Esophagus squamous epithelium (tissue), 5 donors: ENCODE results near the gene TSHR. TPM values are rescaled to one million over a fixed set of nuclear protein-coding genes. Genes with fewer than 3 reads are reported as not detected.
"Not testable (repeated sequence)": the region's sequence is repeated elsewhere in the genome, so short reads cannot be mapped to it uniquely, and the experiment has no call there.

Experiments
- DNase-seq: peaks from one replicate; lab custom pipeline; 2025; lab: John Stamatoyannopoulos, UW
- H3K27ac ChIP-seq, 4 donors: fragments of 200-600 bp; sonication (generic); one replicate each; pipeline ENCODE4 v1.5.1; 2016 to 2019; ENCODE audit warnings: mild to moderate bottlenecking in 1 of 4
- H3K27me3 ChIP-seq, 4 donors: fragments of 200-600 bp; sonication (generic); 1 replicate in 3 of 4; 2 replicates in 1 of 4; pipeline versions ENCODE4 v1.5.1 to v1.6.0; 2017 to 2021; ENCODE audit warnings: antibody characterized with exemption in 1 of 4
- H3K36me3 ChIP-seq, 3 donors: fragments of 200-600 bp; sonication (generic); one replicate each; pipeline ENCODE4 v1.5.1; 2016 to 2019
- H3K4me1 ChIP-seq, 3 donors: fragments of 200-600 bp; sonication (generic); one replicate each; pipeline ENCODE4 v1.5.1; 2017 to 2019
- H3K4me3 ChIP-seq, 4 donors: fragments of 200-600 bp; sonication (generic); 1 replicate in 3 of 4; 2 replicates in 1 of 4; pipeline ENCODE4 v1.5.1; 2016 to 2019; ENCODE audit warnings: mild to moderate bottlenecking in 2 of 4, moderate library complexity in 1 of 4
- H3K9me3 ChIP-seq, 3 donors: fragments of 200-600 bp; sonication (generic); one replicate each; pipeline ENCODE4 v1.5.1; 2016 to 2019
- CTCF ChIP-seq, 6 experiments: fragments of 450-650 bp in 4 of 6; fragments of 200-600 bp in 2 of 6; sonication (generic) in 2 of 6; IDR thresholded peaks; one replicate each; pipeline ENCODE4 v1.5.1; 2016 to 2019; ENCODE audit warnings: antibody characterized with exemption in 6 of 6, mild to moderate bottlenecking in 4 of 6, moderate library complexity in 4 of 6
- POLR2A ChIP-seq, 4 donors: fragments of 450-650 bp; IDR thresholded peaks; one replicate each; pipeline ENCODE4 v1.6.1; 2017; ENCODE audit warnings: antibody characterized with exemption in 4 of 4, mild to moderate bottlenecking in 4 of 4, moderate library complexity in 3 of 4
- WGBS, 2 donors: methylation state at CpG; one replicate each; pipeline ENCODE4 v1.1.5; 2018; 5-methylcytosine and 5-hydroxymethylcytosine counted together
- intact Hi-C: fragments of 100-400 bp; cut with DNase I; formaldehyde crosslinking; loops from one replicate; pipeline ENCODE4 v1.15.0; 2022
- total RNA-seq, 4 donors: library from RNA; depleted of rRNA; stranded (reverse); fragments of >200 nt; gene quantifications; one replicate each; pipeline ENCODE4 v1.1.0, GENCODE V29; 2016
- donor health status: DM: yes; HTN: yes; CAD: no.

Gene TSHR
- total RNA-seq, 4 donors from 2014 or later, result not detected

- Histone ChIP-seq H3K27me3 (no peaks in the 10 kb centered on the region), H3K4me1 (no peaks in the 10 kb centered on the region), H3K9me3 (no peaks in the 10 kb centered on the region), H3K36me3 (no peaks in the 10 kb centered on the region), H3K4me3 (no peak overlapping the region), H3K27ac (no peak overlapping the region)
- WGBS, 2 donors, result 75 to 76% methylated on average over 5 of the region's 5 CpGs
- intact Hi-C loops, result no loop called here
- TF ChIP-seq CTCF (IDR thresholded peaks at IDR 0.05) (no peak), POLR2A (IDR thresholded peaks at IDR 0.05) (no peak)
- DNase-seq, result no peak
Measured at GRCh38 chr14:81103443-81103842, 148.0 kb downstream of the TSHR start.

GRCh38 chr14:81105378-81105777 is 150.0 kb downstream of the TSHR start:
- DNase-seq, result no peak
- intact Hi-C loops, result no loop called here
- H3K4me3 ChIP-seq, result no peak overlapping the region
- H3K27me3 ChIP-seq, result no peaks in the 10 kb centered on the region
- no peaks in the 10 kb centered on the region for H3K9me3 ChIP-seq
- H3K36me3 ChIP-seq, result no peaks in the 10 kb centered on the region
- 55 to 88% methylated on average over 1 of the region's 1 CpG for WGBS, 2 donors
- no peaks in the 10 kb centered on the region for H3K4me1 ChIP-seq
- TF ChIP-seq CTCF (IDR thresholded peaks at IDR 0.05) (no peak), POLR2A (IDR thresholded peaks at IDR 0.05) (no peak)
- H3K27ac ChIP-seq, result no peak overlapping the region

- Histone ChIP-seq H3K4me3 (no peak overlapping the region), H3K4me1 (no peaks in the 10 kb centered on the region), H3K9me3 (no peaks in the 10 kb centered on the region), H3K36me3 (no peaks in the 10 kb centered on the region), H3K27ac (no peak overlapping the region), H3K27me3 (no peaks in the 10 kb centered on the region)
- TF ChIP-seq CTCF (IDR thresholded peaks at IDR 0.05) (no peak), POLR2A (IDR thresholded peaks at IDR 0.05) (no peak)
- intact Hi-C loops, result no loop called here
- 47 to 48% methylated on average over 1 of the region's 1 CpG for WGBS, 2 donors
- DNase-seq, result no peak
Measured at GRCh38 chr14:81105961-81106360, 150.5 kb downstream of the TSHR start.

GRCh38 chr14:81110186-81110585 is 154.8 kb downstream of the TSHR start:
- H3K36me3 ChIP-seq, result no peaks in the 10 kb centered on the region
- WGBS, 2 donors, result 80 to 85% methylated on average over 2 of the region's 2 CpGs

GRCh38 chr14:81113176-81113575 is 157.8 kb downstream of the TSHR start:
- TF ChIP-seq CTCF (IDR thresholded peaks at IDR 0.05) (no peak), POLR2A (IDR thresholded peaks at IDR 0.05) (no peak)
- H3K36me3 ChIP-seq, result no peaks in the 10 kb centered on the region
- no peak overlapping the region for H3K4me3 ChIP-seq
- intact Hi-C loops, result no loop called here
- DNase-seq, result no peak
- H3K4me1 ChIP-seq, result no peaks in the 10 kb centered on the region
- H3K27me3 ChIP-seq, result no peaks in the 10 kb centered on the region
- WGBS, 2 donors, result 67 to 78% methylated on average over 2 of the region's 2 CpGs
- no peaks in the 10 kb centered on the region for H3K9me3 ChIP-seq
- no peak overlapping the region for H3K27ac ChIP-seq

More at GRCh38 chr14:81110186-81110585, 154.8 kb downstream of the TSHR start:
- no peak overlapping the region for H3K27ac ChIP-seq
- no peak for TF ChIP-seq POLR2A (IDR thresholded peaks at IDR 0.05)
- no peak for TF ChIP-seq CTCF (IDR thresholded peaks at IDR 0.05)
- H3K4me1 ChIP-seq, result no peaks in the 10 kb centered on the region
- H3K27me3 ChIP-seq, result no peaks in the 10 kb centered on the region
- DNase-seq, result no peak
- no peaks in the 10 kb centered on the region for H3K9me3 ChIP-seq
- H3K4me3 ChIP-seq, result no peak overlapping the region
- intact Hi-C loops, result no loop called here

- H3K9me3 ChIP-seq, H3K27me3 ChIP-seq, DNase-seq, H3K4me1 ChIP-seq, intact Hi-C loops, H3K27ac ChIP-seq, H3K4me3 ChIP-seq, H3K36me3 ChIP-seq: not testable (repeated sequence)
- 91 to 95% methylated on average over 11 to 19 of the region's 34 CpGs for WGBS, 2 donors
Measured at GRCh38 chr14:81113945-81114820, 158.8 kb downstream of the TSHR start.
